Astrocyte of the hippocampus (primary cell): Measurements from ENCODE around the gene LARP1.
"Not testable (repeated sequence)": the region's sequence is repeated elsewhere in the genome, so short reads cannot be mapped to it uniquely, and the experiment has no call there.

Source experiments
- DNase-seq: peaks from one replicate; pipeline ENCODE4 v3.0.0; 2011; ENCODE audit warnings: low read depth, low spot score

The LARP1 gene

GRCh38 chr5:154755361-154756008, at the start of gene LARP1:
Gene LARP1 (plus strand): TSS chr5:154755377. CDS start chr5:154755758, 381 bp downstream.
- DNase-seq: peak; percentile 63

- no peak for DNase-seq
Observed at GRCh38 chr5:154706416-154706815, 48.8 kb upstream of the LARP1 start.

DNA sequence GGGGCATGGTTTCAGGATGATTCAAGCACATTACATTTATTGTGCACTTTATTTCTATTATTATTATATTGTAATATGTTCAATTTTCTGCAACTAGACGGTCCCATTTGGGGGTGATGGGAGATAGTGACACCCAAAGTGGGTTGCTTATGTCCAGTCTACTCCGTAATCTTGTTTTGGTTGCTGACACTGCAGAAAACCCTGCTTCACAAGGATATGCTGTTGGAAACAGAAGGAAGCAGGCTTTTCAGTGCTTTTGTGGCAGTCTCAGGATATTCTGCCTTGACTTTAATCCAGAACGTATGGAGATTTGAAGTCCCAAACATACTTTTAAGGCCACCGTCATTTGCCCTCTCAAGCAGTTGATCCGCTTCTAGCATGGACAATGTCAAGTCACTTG, 47.5 kb upstream of the LARP1 start:
- no peak for DNase-seq

DNA sequence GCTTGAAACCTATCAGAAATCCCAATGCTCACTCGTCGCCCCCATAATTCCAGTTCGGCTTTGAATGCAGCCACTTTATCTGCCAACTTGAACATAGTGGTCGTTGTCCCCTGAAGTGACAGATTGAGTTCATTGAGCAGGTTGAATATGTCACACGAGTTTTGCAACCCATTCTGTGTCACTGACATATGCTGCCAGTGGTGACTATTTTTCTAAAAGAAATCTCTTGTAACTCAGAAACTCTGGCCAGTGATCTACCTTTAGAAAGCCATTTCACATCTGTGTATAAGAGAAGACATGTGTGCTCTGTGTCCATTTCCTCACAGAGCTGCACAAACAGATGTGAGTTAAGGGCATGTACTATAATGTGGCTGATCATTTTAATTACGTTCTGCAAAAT, 47.0 kb upstream of the LARP1 start:
- no peak for DNase-seq

GRCh38 chr5:154708846-154709245, 46.3 kb upstream of the LARP1 start:
- no peak for DNase-seq

DNA sequence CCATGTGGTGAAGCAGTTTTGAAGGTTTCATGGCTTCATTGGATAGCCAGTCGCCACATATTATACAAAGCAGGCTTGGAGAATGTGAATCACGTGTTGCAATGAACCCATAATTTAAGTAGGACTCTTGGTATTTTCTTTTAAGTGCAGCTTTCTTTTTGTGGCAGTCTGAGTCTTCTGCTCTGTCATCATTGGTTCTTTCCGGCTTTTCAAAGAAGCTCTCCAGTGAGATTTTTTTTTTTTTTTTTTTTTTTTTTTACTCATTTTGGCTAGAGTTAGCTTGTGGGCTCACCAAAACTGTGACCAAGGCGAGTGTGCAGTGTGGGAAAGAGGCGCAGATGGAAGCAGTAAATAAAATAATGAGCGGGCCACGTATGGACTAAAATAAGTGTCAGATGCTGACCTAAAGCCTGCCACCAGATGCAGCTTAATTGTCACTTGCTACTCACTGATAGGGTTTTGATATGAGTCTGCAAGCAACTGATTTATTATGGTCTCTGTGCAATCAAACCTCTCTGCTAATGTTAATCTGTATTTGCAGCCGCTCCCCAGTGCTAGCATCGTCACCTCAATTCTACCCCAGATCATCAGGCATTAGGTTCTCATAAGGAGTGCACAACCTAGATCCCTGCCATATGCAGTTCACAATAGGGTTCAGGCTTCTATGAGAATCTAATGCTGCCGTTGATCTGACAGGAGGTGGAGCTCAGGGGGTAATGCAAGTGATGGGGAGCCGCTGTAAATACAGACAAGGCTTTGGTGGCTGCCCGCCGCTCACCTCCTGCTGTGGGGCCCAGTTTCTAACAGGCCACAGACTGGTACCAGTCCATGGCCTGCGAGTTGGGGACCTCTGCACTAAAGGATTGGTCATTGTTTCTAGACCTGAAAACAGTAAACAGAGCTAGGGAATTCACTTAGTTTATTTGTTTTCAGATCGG, 45.5 kb upstream of the LARP1 start:
- no peak for DNase-seq

DNA sequence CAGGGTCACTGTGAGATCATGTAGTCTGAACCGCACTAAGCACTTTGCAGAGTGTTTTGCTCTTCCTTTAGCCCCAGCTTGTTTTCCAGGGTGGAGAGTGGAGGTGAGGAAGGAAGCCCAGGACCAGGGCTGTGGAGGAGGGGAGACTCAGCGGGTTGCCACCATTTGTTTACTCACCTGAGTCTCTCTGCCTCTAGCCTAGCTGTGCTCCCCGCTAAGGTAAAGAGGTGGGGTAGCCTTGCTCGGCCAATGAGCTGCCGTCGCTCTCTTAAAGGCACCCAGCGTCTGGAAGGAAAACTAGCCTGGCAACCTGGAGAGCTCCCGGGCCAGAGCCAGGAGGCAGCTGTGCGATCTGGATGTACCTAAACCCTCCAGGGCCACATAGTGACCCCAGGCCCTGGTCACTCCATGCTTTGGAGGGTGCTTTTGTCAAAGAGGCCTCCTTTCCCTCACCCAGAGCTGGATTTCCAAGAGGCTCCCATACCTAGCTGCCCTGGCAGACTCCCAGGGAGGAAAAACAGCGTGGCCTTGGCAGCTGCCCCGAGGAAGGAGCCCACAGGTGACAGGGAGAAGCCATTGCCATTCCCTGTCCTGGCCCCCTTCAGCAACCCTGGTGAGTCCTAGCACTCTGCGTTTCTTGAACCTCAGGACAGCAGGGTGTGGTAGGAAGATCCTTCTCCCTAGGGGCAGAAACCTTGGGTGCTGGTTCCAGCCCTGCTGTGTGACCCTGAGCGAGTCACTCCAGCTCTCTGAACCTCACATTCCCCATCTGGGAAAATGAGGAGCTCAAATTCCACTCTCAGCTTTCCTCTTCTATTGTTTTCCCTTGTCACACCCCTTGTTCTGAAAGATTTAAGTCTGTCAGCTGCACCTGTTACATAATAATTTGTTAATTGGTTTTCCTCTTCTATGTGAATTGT, 42.4 kb upstream of the LARP1 start:
- no peak for DNase-seq

- no peak for DNase-seq
Observed at GRCh38 chr5:154713615-154714125, 41.5 kb upstream of the LARP1 start.

- peak; percentile 48 for DNase-seq
Observed at GRCh38 chr5:154714266-154714986, 40.8 kb upstream of the LARP1 start.

DNA sequence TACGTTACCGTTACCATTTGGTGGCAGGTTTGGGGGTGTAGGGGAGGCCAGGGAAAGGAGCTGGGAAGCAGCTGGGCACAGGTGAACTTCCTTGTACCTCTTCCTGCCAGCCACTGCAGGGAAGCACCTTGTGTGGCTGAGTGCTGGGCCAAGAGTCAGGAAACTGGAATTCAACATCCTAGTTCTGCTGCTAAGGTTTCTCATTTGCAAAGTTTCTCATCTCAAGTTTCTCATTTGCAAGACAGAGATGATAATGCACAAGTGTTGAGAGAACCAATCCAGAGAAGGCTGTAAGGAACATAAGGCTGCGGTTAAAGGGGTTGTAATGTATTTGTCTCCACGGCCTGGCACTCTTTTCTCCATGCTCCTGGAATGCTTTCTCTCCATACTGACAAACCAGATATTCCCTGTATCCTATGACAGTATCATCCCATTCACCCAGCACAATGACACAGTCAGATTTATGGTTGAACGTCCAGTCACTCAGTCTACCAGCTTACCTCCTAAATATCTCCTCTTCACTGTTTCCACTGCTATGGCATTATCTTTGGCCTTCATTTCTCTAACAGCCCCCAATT, 33.6 kb upstream of the LARP1 start:
- no peak for DNase-seq

DNA sequence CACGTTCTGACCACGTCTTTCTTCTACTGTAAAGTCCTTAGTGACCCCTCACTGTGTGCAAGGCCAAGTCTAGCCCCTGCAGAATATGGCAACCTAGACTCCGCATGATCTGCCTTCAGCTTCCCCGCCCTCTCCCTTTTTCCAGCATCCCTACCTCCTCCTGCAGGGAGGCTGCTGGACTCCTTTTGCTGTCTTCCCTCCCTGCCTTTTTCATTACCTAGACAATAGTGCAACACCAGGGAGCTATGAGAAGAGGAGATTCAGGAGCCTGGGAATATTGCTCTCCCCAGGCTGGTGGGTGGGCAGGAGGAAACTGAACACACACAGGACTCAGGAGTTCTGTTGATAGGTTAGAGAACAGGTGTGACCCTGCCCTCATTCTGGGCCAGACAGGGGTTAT, 33.1 kb upstream of the LARP1 start:
- no peak for DNase-seq

DNA sequence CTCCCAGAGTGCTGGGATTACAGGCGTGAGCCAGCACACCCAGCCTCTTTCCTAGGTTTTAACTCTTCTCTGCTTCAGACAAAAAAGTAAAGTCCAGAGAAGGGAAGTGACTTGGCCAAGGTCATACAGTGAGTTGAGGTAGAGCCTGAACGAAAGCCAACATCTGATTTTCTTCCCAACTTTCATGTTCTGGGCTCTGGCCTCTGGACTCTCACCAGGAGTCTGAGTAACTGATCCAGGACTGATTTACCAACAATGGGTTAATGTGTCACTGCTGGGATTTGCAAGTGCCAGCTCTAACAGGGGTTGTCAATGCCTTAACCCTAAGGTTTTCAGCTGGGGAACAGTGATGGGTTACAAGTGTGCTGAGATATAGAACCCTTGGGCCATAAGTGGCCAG, 32.2 kb upstream of the LARP1 start:
- DNase-seq: no peak

DNA sequence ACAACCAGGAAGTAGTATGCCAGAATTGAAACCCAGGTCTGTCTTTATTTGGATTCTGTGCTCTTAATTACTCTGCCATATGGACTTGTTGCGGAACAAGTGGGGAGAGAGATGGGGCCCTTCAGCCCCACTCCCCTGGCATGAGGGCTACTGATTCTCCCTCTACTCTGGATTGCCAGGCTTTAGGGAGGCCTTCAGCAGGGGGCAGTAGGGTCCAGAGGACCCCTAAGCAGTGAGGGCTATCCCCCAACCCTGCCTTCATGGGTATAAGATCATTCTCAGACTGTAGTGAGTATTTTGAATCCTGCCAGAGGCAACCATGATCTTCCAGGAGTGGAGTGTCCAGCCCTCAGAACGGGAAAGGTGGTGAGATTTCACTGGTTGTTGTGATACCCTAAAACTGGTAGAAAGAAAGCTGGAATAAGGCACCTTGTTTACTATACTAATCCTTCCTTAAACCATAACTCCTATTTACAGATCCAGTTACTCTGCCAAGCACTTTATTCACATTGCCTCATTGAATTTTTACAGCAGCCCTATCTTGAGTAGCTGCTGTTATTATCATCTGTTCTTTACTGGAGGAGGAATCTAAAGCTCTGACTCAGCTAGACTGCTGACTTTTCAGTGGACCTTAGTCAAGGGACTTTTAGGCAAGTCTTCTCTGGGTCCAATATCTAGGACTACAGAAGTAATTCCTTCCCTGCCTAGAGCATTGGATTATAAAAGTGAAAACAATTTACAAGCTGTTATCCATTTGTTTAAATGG, 31.3 kb upstream of the LARP1 start:
- DNase-seq: peak; percentile 26

DNA sequence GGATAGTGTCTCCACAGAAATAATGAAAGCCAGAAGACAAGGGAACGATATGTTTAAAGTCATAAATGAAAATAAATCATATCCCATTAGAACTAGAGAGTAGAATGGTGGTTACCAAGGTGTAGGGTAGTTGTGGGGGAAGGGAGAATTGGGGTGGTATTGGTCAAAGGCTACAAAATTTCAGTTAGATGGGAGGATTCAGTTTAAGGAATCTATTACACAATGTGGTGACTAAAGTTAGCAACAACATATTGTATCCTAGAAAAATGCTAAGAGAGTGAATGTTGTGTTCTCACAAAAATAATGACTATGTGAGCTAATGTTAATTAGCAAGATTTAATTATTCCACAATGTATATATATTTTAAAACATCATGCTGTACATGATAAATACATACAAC, 27.8 kb upstream of the LARP1 start:
- DNase-seq: no peak

DNA sequence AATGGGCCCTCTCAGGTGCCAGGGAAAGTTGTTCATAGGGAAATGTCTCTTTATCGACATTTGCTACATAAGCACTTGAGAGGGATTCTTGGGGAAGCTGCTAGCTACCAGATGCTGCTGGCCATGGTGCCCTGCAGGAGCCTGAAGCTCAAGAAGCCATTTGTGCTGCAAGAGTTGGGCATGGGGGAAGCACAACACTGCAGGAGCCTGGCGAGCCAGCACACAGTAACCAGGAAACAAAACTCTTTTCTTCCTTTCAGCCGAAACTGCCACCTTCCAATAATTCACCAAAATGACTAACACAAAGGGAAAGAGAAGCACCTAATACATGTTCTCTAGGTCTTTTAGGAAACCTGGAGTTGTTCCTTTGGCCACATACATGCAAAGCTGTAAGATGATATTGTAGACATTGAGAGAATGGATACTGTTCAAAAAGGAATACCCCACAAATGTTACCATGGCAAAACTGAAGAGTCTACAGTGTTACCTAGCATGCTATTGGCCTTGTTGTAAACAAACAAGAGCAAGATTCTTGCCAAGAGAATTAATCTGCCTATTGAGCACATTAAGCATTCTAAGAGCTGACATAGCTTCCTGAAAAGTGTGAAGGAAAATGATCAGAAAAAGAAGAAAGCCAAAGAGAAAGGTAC, 26.1 kb upstream of the LARP1 start:
- no peak for DNase-seq

- DNase-seq: no peak
Observed at GRCh38 chr5:154729613-154730012, 25.6 kb upstream of the LARP1 start.

- DNase-seq: not testable (repeated sequence)
Observed at GRCh38 chr5:154730761-154731160, 24.4 kb upstream of the LARP1 start.

DNA sequence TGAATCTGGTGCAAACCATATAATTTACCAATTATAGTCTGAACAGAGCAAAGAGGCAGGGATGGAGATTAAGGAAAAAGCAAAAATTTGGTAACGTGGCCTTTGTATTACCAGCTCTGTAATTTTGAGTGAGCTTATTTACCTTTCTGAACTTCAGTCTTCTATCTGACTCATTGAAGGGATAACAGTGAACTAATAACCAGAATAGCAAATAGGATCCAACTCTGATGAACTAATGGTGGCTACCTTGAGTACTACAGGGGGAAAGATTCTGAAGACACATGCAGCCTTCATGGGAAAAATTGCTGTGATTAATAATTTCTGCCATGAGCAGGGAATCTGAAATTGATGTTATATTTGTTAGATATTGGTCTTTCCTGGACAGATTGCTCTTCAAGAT, 23.0 kb upstream of the LARP1 start:
- DNase-seq: no peak
